ENCODE results near the gene IKBKE.
A peak's percentile ranks its signal among the peaks of the same experiment; 100 is the strongest.

Gene IKBKE

DNA sequence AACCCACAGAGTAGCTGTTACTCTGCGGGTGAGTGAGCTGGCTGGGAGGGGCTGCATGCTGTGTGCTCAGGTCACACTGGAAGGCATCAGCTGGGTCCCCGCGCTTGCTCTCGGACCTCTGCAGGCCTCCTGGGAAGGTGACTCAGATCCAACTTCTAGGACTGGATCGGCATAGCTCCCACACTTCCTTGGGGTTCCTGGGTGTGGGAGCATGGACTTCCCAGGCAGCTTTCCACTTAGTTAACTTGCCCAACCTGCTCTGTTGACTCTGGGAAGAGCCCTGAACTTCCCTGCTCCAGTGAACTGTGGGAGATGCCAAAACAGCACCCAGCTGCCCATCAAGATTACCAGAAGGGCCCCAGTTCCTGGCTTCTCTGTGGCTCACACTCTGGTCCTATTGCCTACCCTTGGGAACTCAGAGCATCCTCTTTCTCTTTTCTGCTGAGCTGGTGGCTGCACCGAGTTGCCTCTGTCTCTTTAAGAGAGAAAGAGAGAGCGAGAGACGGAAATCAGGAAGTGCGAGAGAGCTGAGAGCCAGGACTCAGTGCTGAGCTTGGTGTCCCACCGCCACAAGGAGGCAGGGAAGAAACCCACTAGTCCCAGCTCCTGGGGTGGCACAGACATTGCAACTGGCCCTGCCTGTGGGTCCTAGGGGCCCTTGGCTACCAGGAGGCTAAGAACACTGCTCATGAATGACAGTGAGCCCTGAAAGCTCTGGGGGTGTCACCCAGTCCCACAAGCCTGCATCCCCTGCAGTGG is at the start of gene IKBKE:
TSS of gene IKBKE (plus strand) at position 544 of the 759 bp plus-strand sequence. CDS start 2,752 bp downstream, outside the sequence.
- Mint-ChIP-seq H3K4me1 (peaks cover 91% of the 10 kb centered on the region), H3K9me3 (no peaks in the 10 kb centered on the region), H3K27me3 (no peaks in the 10 kb centered on the region), H3K27ac (peak within 1 kb of the TSS; percentile 80 to 94), H3K4me3 (peak within 1 kb of the TSS; percentile 96 to 97)
- DNase-seq, result peak; percentile 55 to 56
- peak; percentile 53 for ATAC-seq

DNA sequence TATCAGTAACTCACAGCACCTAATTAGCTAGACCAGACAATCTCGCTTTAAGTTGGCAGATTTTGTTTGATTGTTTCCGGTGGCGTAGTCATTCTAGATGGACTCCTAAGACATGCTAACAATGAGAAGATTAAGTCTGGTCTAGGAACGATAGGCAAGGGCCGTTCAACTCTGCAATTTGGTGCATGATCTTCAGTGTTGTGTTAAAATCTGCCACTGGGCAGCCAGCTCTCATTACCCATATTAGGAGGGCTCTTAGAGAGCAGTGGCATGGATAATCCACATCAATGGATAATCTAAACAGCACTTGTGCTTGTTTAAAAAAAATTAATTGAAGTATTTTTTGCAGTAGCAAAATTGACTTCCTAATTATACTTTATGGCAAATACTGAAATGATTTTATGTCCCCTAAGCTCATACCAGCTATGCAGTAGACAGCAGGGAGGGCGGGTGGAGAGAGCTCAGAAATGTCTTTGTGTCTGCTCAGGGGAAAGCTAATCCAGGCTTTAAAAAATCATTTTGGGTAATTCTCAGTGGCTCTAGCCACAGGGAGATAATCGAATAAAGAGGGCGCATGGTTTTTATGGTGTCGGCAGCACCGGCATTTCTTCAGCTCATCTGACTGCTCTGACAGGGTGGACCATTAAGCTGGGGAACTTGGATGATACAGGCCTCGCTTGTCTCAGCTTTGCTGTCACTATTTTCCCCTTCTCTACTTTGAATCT is 48.5 kb upstream of the IKBKE start:
- Mint-ChIP-seq H3K4me3 (no peak overlapping the region), H3K4me1 (no peaks in the 10 kb centered on the region), H3K27me3 (no peaks in the 10 kb centered on the region), H3K27ac (no peak overlapping the region), H3K9me3 (no peaks in the 10 kb centered on the region)
- ATAC-seq, result no peak
- no peak for DNase-seq

DNA sequence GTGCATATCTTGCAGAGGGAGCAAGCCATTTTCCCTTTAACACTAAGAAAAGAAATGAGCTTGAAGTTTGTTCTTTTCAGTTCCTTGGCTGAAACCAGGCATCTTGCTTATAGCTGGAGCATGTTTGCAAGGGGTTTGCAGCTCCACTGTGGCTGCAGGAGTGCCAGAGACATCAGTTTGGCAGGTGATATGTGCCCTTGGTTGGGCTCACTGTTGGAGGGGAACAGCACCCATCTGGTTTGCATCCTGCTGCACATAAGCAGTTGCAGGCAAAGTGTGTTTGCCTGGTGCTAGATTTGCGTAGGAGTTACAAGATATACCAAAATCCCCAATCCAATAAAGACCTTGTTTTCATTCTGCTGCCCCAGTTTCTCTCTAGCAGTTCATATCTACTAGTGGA is 47.8 kb upstream of the IKBKE start:
- no peaks in the 10 kb centered on the region for H3K9me3 Mint-ChIP-seq
- H3K4me3 Mint-ChIP-seq, result no peak overlapping the region
- DNase-seq, result no peak

DNA sequence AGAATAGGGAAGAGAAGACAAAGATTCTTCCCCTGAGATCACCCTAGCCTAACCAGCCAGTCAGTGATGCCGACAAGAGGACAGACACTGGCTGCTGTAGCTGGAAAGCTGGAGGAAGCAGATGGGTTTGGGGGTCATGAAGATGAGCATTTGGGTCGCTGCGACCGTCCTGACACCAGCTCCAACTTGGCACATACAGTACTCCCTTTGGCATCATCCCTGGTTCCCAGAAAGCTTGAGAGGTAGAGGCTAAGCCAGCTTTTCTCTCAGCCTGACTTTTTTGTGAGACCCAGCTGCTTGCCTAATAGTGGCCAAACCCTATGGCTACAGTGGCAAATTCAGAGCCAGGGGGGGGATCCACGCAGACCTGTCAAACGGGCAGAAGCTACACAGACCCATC is 43.0 kb upstream of the IKBKE start:
- H3K4me1 Mint-ChIP-seq, result no peaks in the 10 kb centered on the region
- no peak overlapping the region for H3K27ac Mint-ChIP-seq
- H3K27me3 Mint-ChIP-seq, result no peaks in the 10 kb centered on the region
- ATAC-seq (no peak), DNase-seq (no peak)
- no peak overlapping the region for H3K4me3 Mint-ChIP-seq
- H3K9me3 Mint-ChIP-seq, result no peaks in the 10 kb centered on the region

More for the DNA sequence above, 47.8 kb upstream of the IKBKE start:
- no peak overlapping the region for H3K27ac Mint-ChIP-seq
- no peaks in the 10 kb centered on the region for H3K4me1 Mint-ChIP-seq
- no peak for ATAC-seq
- no peaks in the 10 kb centered on the region for H3K27me3 Mint-ChIP-seq

DNA sequence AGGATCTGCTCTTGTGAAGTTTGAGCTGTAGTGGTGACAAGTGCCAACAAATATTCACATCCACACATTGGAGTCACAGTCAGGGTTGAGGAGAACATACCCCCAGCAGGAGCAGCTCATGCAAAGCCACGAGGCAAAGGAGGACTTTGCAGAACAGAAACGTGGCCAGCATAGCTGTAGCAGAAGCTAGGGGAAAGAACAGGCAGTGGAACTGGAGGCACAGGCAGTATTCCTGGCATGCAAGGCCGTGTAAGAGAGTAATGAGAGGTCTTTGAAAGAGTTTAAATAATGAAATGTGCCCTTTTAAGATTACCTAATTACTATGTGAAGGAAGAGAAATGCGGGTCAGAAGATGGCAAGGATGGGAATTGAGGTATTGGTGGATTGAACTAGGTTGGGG is 40.9 kb upstream of the IKBKE start:
- no peak overlapping the region for H3K4me3 Mint-ChIP-seq
- no peak for ATAC-seq
- H3K27me3 Mint-ChIP-seq, result no peaks in the 10 kb centered on the region
- no peak for DNase-seq
- H3K27ac Mint-ChIP-seq, result no peak overlapping the region
- no peaks in the 10 kb centered on the region for H3K9me3 Mint-ChIP-seq
- no peaks in the 10 kb centered on the region for H3K4me1 Mint-ChIP-seq

DNA sequence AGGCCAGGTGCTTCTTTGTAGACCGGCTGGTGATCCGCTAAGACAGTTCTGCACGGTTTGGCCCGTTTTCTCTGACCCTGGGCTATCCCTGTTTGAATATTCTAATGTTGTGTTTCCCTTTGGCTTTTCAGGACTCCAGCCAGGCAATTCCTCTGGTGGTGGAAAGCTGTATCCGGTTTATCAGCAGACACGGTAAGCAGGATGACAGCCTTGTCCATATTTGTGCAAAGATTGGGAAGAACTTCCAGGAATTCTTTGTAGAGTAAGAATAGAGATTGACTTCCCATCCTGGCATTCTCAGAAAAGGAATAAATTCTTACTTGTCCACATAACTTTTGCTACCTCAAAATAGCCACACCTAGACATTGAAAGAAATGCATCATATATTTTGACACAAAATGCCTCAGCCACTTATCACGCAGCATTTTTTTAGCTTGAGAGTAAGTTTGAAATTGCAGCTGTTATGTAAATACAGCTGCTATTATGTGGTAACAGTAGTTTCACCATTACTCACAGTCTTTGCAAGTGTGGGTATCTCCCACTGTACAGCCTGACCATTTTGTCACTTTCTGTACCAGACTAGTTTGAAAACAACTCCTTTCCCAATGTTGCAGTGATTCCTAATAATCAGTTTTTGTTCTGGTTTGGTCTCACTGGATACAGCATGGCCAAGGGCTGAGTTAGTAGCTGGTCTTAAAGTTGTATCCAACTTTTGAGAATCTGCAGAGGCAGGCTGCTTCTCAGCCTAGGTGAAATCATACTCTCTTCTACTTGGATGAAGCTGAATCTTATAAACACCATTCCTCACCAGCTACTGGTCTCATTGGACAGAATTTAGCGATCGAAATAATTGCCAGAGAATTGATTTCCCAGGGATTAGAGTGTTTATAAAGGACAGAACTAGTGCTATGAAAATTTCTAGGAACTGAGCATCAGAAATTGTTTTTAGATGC is 40.0 kb upstream of the IKBKE start:
- ATAC-seq, result peak; percentile 100
- Mint-ChIP-seq H3K4me1 (no peaks in the 10 kb centered on the region), H3K27ac (no peak overlapping the region)

DNA sequence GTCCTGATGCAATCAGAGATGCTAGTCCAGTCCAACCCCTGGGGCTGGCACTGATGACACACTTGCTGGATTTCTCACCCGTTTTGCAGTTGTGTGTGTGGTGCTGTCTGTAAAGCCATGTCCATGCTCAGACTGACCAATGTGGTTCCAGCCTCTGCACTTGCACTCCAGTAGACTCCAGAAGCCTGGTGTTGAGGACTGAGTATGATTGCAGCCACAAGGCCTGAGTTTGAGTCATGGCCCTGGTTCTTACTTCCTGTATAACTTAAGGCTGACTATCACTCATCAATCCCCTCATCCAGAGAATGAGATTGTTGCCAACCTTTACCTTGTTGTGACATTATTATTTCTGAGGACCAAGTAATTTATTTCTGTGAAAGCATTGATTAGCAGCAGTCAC is 34.8 kb upstream of the IKBKE start:
- no peaks in the 10 kb centered on the region for H3K4me1 Mint-ChIP-seq
- no peak overlapping the region for H3K4me3 Mint-ChIP-seq
- no peak for DNase-seq

More for the DNA sequence above, 40.0 kb upstream of the IKBKE start:
- Mint-ChIP-seq H3K4me3 (no peak overlapping the region), H3K27me3 (no peaks in the 10 kb centered on the region), H3K9me3 (no peaks in the 10 kb centered on the region)
- DNase-seq, result peak in 1 of 2 donors; percentile 3

DNA sequence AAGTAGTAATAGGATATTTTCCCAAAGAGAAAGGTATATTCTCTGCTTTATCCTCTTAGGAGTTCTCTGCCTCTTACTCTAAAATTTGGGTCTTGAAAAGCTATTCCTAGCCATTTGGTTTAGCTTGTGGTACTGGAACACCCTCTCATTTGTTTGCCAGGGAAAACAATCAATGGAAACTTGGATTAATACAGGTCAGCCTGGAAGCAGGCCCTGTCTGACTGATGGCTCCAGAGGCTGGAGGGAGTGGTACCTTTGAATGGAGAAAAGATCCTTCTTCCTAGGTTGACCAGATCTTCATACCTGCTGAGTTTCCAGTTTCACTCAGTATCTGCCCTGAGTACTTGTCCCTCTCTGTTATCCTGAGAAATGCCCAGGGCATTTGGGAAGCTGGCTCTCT is 31.7 kb upstream of the IKBKE start:
- Mint-ChIP-seq H3K4me3 (no peak overlapping the region), H3K27ac (peak overlapping the region in 1 of 2 donors; percentile 3), H3K27me3 (no peaks in the 10 kb centered on the region), H3K4me1 (no peaks in the 10 kb centered on the region), H3K9me3 (no peaks in the 10 kb centered on the region)
- ATAC-seq (no peak), DNase-seq (no peak)

More for the DNA sequence above, 34.8 kb upstream of the IKBKE start:
- Mint-ChIP-seq H3K27me3 (no peaks in the 10 kb centered on the region), H3K9me3 (no peaks in the 10 kb centered on the region), H3K27ac (no peak overlapping the region)
- peak; percentile 81 for ATAC-seq

DNA sequence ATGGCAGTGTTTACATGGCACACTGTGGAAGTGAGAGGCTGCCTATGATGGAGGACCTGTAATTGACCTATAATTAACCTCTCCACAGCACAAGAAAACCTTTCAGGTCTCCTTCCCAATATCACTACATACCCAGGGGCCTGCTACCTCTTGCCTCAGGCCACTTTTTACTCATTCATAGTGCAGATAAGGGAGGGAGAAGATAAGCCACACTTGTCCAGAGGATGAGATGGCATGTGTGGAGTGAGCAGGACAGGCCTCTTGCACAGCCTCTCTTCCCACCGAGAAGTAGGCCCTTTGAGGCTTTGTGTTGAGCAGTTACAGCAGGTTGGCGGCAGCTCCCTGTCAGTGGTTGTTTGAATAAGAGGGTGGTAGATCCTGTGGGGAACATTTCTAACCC is 31.1 kb upstream of the IKBKE start:
- no peak for DNase-seq
- Mint-ChIP-seq H3K9me3 (no peaks in the 10 kb centered on the region), H3K4me1 (no peaks in the 10 kb centered on the region), H3K4me3 (no peak overlapping the region), H3K27ac (no peak overlapping the region), H3K27me3 (no peaks in the 10 kb centered on the region)
- no peak for ATAC-seq

DNA sequence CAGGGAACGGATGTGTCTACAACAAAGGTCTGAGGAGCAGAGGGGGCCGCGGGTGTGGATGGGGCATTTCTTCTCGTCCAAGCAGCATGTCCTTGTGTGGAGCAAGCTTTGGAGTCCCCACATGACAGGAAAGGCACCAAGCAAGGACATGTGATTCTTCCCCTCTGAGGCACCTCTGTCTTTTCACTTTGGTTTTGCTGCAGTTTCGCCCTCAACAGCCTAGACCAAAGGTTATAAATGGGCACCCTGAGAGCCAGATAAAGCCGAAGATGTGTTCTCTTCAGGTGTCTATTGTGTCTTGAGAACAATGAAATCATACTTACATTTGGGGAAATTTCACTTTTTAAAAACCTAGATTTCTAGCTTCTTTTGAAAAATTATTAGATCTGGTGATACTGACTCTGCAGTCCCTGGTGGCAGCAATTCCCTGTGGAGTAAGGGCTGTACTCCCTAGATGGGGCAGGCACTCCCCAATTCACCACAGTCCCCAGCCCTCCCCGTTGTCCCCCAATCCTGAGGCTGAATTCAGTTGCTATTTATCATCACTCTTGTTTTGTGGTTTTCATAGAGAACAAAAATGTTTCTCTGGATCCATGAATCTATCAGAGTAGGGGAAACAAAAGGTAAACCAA is 28.8 kb upstream of the IKBKE start:
- H3K4me3 Mint-ChIP-seq, result no peak overlapping the region
- no peak for ATAC-seq
- no peak for DNase-seq
- no peaks in the 10 kb centered on the region for H3K9me3 Mint-ChIP-seq
- no peak overlapping the region for H3K27ac Mint-ChIP-seq
- H3K4me1 Mint-ChIP-seq, result no peaks in the 10 kb centered on the region
- H3K27me3 Mint-ChIP-seq, result no peaks in the 10 kb centered on the region

DNA sequence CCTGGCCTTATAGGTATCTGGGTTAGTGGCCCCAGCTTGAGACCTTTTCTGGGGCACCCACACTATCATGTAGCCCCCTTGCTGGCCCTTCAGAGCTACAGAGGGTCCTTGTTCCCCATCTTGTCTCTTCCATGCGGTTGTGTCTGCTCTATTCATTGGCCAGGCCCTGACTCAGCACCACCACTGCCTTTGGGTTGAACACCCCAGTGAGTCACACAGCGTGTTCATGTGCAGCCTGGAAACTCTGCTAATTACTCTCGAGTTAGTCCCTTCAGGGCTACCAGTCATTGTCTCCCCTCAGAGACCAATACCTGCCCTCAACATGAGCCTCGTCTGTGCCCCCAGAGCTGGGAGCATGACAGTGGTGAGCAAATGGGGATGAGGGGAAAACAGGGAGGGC is 28.2 kb upstream of the IKBKE start:
- Mint-ChIP-seq H3K4me3 (no peak overlapping the region), H3K27ac (no peak overlapping the region), H3K27me3 (no peaks in the 10 kb centered on the region), H3K4me1 (no peaks in the 10 kb centered on the region), H3K9me3 (no peaks in the 10 kb centered on the region)
- DNase-seq (no peak), ATAC-seq (no peak)

DNA sequence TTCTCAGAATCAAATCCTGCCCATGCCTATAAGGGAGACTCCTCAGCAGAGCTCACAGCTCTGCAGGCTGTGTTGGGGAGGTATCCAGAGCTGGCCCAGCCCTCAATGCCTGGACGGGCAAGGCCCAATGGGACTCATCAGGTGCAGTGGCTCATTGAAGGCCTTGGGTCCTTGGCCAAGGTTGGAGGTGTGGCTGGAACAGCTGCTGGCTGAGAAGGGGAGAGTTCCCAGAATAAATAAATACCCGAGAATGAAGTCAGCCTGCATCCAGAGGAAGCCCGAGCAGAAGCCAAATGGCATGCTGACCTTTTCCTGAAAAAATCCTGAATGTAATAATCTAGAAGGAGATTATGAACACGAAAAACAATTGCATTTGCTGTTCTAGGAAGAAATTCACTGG is 25.2 kb upstream of the IKBKE start:
- ATAC-seq (no peak), DNase-seq (no peak)
- peak overlapping the region in 1 of 2 donors; percentile 86 for H3K27ac Mint-ChIP-seq
- no peak overlapping the region for H3K4me3 Mint-ChIP-seq
- H3K9me3 Mint-ChIP-seq, result no peaks in the 10 kb centered on the region
- no peaks in the 10 kb centered on the region for H3K4me1 Mint-ChIP-seq
- H3K27me3 Mint-ChIP-seq, result no peaks in the 10 kb centered on the region

DNA sequence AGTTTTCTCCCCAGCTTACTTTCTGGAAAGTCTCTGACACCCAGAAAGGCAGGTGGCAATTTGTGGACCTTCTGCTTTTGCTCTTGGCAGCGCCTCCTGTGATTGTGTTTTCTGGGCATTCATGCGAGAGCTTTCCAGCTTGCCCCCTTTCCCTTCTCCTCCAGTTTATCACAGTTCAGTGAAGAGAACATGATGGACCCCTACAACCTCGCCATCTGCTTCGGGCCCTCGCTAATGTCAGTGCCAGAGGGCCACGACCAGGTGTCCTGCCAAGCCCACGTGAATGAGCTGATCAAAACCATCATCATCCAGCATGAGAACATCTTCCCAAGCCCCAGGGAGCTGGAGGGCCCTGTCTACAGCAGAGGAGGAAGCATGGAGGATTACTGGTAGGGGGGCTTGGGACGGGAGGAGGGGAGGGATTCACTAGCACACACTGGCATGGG is 24.3 kb upstream of the IKBKE start:
- H3K4me3 Mint-ChIP-seq, result no peak overlapping the region
- no peak overlapping the region for H3K27ac Mint-ChIP-seq
- H3K9me3 Mint-ChIP-seq, result no peaks in the 10 kb centered on the region
- H3K4me1 Mint-ChIP-seq, result no peaks in the 10 kb centered on the region
- no peak for DNase-seq
- ATAC-seq, result no peak
- no peaks in the 10 kb centered on the region for H3K27me3 Mint-ChIP-seq

DNA sequence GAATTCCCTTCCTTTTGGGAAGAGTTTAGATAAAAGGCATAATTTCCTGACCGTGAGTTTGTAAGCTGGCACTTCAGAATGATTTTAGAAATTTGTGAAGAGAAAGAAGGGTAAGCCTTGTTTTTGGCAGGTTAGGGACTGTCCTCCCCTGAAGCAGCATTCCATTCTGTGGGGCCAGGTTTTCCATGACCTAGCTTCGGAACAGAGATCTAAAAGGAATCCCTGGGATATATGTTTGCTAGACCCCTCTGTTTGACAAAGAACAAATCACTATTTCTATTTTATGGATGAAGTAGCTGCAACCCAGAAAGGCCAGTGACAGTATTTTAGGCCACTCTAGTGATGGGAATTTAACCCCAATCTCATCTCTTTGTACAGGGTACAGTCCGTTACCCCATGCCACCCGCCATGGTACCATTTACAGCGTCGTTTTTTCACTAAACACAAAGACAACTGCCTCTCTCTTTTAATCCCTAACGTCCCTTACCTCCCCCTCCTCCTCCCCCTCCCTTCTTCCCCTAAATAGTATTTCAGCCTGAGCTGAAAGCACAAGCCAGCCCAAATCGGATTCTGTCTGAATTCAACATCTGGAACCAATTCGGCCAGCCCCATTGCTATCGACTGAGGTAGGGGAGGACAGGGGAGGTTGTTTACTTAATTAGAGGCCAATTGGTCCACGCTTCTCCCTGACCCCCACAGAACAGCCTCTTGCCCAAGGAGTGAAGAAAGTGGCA is 23.4 kb upstream of the IKBKE start:
- DNase-seq (no peak), ATAC-seq (no peak)
- Mint-ChIP-seq H3K27me3 (no peaks in the 10 kb centered on the region), H3K9me3 (no peaks in the 10 kb centered on the region), H3K4me3 (no peak overlapping the region), H3K4me1 (no peaks in the 10 kb centered on the region), H3K27ac (no peak overlapping the region)

DNA sequence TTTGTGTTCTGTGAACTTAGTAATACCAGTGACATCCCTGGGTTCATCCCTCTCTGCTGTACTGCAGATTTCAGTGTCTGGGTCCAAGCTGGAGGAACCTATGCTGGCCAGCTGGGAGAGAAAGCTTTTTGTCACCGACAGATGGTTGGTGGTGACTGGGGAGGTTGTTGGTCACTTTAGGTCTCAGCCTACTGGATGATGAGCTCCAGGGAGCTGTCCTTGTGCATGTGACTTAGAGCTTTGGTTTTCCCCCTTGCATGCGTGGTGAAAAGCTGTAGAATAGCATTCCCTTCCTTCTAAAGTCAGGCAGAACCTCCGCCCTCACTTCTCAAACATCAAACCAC is 22.9 kb upstream of the IKBKE start:
- ATAC-seq, result no peak
- no peaks in the 10 kb centered on the region for H3K27me3 Mint-ChIP-seq
- no peaks in the 10 kb centered on the region for H3K9me3 Mint-ChIP-seq
- H3K4me3 Mint-ChIP-seq, result no peak overlapping the region
- no peak overlapping the region for H3K27ac Mint-ChIP-seq
- DNase-seq, result no peak
- H3K4me1 Mint-ChIP-seq, result no peaks in the 10 kb centered on the region
